ENCODE results near the gene MISFA.
"Not testable (repeated sequence)": the region's sequence is repeated elsewhere in the genome, so short reads cannot be mapped to it uniquely, and the experiment has no call there.

MISFA gene

DNA sequence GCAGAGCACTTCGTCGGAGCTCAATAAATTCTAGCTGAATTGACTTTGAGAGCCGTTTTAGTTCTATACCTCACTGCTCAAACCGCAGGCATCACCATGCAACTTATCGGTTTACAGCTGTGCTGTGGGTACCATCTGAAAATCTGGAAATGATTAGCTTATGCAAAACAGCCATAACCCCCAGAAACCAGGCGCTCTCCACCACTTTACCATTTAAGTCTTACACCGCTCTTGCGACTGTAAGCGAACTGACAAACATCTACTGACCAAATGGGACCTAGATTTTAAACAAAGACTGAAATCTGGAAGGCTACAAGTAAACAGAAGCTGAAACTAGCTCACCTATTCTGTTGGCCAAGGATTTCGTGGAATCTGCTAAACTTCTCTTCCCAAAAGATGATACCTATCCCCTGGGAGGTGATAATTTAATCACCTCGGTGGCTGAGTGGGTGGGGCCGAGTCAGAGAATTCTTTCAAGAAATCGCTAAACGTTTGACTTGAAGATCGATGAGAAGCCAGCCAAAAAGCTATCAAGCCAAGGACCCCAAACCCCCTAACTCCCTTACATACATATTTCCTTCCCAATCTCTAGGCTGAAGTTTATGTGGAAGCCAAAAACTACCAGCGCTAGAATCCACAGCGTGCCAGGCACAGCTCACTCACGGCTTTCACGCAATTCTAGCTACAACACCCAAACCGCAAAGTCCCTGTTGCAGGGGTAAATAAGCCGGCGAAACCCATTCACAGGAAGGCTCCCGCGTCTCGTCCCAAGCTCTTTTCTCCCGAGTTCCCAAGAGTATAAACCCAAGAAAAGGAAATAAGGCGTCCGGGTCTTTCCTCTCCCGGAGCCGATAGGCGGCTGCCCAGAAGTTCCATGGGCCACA lies 33.9 kb downstream of the MISFA start:
- TF ChIP-seq, protein P1, sequence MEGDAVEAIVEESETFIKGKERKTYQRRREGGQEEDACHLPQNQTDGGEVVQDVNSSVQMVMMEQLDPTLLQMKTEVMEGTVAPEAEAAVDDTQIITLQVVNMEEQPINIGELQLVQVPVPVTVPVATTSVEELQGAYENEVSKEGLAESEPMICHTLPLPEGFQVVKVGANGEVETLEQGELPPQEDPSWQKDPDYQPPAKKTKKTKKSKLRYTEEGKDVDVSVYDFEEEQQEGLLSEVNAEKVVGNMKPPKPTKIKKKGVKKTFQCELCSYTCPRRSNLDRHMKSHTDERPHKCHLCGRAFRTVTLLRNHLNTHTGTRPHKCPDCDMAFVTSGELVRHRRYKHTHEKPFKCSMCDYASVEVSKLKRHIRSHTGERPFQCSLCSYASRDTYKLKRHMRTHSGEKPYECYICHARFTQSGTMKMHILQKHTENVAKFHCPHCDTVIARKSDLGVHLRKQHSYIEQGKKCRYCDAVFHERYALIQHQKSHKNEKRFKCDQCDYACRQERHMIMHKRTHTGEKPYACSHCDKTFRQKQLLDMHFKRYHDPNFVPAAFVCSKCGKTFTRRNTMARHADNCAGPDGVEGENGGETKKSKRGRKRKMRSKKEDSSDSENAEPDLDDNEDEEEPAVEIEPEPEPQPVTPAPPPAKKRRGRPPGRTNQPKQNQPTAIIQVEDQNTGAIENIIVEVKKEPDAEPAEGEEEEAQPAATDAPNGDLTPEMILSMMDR (IDR thresholded peaks at IDR 0.05; ENCODE audit: low read depth, low read length, missing control alignments): no peak
- DNase-seq (ENCODE audit: extremely low read depth, low read depth): peak; percentile 48
- H3K4me3 ChIP-seq (replicated peaks; ENCODE audit: low read depth, low read length): peak overlapping the region; percentile 100

DNA sequence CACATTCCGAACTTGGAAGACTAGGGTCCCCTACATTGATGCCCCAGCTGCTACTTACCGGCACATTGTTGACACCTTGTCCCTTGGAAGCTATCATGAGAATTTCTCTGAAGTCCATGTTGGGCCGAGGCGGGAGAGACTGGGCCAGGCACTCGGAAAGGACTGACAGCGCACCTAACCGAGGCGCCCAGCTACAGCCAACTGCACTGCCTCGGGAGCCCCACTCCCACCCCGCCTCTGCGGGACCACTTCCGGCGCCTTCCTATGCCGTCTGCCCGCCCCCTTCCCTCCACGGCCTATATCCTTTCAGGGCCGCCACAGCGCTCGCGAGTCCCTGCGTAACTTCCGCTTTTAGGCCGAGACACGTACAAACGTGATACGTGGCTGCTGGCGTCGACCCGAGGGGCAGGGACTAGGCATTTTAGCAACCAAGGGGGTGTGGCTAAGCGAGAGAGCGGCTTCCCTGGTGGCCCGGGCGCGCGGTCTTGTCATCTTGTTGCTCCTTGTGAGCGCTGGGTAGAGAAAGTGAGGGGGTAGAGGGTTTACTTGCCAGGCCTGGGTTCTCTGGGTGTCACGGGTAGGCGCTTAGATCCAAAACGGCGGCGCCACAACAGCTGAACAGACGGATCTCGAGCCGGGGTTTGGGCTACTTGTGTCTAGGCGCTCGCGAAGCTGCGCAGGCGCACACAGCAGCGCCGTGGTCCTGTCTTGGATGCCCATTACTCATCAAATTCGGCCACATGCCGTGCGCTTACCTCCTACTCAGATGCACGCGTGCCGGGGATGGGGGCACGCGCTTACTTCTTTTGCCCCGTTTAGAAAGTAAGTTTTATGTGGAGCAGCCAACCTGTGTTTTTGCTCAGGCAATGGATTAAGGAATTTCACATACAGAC lies 34.8 kb downstream of the MISFA start, which contains the start of gene SPTY2D1:
TSS of gene SPTY2D1 (minus strand) at position 203 of the 893 bp plus-strand sequence. CDS start at position 118, 85 bp downstream.
- H3K4me3 ChIP-seq (replicated peaks; ENCODE audit: low read depth, low read length): peak within 1 kb of the TSS; percentile 100
- peak; percentile 97 for DNase-seq (ENCODE audit: extremely low read depth, low read depth)
- TF ChIP-seq, protein P1 (IDR thresholded peaks at IDR 0.05; ENCODE audit: low read depth, low read length, missing control alignments): no peak

DNA sequence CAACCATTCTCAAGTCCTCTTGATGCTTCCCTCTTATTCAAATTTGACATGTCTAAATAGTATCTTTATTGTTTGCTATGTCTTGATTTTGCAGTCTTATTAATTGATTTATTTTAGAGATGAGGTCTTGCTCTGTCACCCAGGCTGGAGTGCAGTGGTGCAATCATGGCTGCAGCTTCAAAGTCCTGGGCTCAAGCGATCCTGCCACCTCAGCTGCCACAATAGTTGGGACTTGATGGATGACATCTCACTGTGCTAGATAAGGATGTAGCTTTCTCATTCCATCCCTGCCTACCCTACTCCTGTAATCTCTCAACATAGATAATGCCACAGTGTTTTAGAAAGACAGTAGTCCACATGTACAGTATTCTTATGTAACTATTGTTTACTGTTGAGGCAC lies 42.1 kb downstream of the MISFA start:
- H3K4me3 ChIP-seq (replicated peaks; ENCODE audit: low read depth, low read length): no peak overlapping the region
- TF ChIP-seq, protein P1 (IDR thresholded peaks at IDR 0.05; ENCODE audit: low read depth, low read length, missing control alignments): no peak
- no peak for DNase-seq (ENCODE audit: extremely low read depth, low read depth)

DNA sequence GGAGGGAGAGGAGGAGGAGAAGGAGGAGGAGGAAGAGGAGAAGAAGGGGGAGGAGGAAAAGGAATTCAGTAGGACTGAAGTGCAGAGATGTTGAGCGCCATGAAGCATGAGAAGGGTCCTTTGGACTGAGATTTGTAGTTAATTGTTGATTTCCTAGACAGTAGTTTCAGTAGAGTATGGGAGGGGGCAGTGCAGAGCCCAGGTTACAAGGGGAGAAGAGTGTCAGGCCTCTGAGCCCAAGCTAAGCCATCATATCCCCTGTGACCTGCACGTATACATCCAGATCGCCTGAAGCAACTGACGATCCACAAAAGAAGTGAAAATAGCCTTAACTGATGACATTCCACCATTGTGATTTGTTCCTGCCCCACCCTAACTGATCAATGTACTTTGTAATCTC lies 43.4 kb downstream of the MISFA start:
- not testable (repeated sequence) for DNase-seq (ENCODE audit: extremely low read depth, low read depth); H3K4me3 ChIP-seq (replicated peaks; ENCODE audit: low read depth, low read length)

DNA sequence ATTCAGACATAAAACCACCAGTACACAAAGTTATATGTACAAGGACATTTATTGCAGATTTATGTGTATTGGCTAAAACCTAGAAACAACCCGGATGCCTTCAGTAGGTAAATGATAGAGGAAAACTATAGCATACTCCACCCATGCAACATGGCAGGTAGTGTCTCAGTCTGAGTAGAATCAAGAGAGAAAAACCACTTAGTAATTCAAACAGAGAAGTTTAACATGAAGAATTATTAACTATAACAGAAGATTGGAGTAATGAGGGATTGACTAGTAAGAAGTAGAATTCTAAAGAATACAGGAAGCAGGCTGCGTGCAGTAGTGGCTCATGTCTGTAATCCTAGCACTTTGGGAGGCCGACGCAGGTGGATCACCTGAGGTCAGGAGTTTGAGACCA lies 50.8 kb downstream of the MISFA start:
- H3K4me3 ChIP-seq (replicated peaks; ENCODE audit: low read depth, low read length): no peak overlapping the region
- DNase-seq (ENCODE audit: extremely low read depth, low read depth): no peak

DNA sequence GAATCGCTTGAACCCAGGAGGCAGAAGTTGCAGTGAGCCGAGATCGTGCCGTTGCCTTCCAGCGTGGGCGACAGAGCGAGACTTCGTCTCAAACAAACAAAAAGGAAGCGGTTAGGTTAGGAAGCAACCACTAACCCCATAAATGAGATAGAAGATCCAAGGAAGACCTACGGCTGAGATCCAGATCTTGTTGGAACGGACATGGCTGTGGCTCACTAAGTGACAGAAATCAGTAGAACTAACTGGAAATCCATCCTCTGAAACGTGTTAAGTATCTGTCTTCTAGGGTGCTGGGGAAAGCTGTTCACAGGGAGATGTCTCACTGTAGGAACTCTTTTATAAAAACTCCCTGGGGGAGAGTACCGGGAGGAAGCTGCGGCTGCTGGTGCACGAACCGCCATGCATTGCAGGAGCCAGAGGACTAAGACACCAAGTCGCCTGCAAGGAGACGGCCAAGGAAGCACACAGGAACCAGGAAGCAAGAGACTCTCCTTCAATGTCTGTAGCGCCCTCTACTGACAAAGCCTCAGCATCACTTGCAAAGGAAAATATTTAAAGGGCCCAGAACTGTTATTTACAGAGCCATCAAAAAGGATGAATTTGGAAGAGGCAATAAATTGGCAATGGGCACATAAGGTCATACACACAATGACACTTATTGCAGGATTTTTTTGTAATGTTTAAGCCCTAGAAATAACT lies 51.4 kb downstream of the MISFA start:
- DNase-seq (ENCODE audit: extremely low read depth, low read depth): peak; percentile 65
- H3K4me3 ChIP-seq (replicated peaks; ENCODE audit: low read depth, low read length): no peak overlapping the region
- TF ChIP-seq, protein P1 (IDR thresholded peaks at IDR 0.05; ENCODE audit: low read depth, low read length, missing control alignments): peak; percentile 84

More for the DNA sequence above, 50.8 kb downstream of the MISFA start:
- TF ChIP-seq, protein P1 (IDR thresholded peaks at IDR 0.05; ENCODE audit: low read depth, low read length, missing control alignments): no peak

Measured in HFF-Myc (cell line).